ENCODE data around the gene HES2.
"Not testable (repeated sequence)": the region's sequence is repeated elsewhere in the genome, so short reads cannot be mapped to it uniquely, and the experiment has no call there.

Gene HES2, protein sequence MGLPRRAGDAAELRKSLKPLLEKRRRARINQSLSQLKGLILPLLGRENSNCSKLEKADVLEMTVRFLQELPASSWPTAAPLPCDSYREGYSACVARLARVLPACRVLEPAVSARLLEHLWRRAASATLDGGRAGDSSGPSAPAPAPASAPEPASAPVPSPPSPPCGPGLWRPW

DNA sequence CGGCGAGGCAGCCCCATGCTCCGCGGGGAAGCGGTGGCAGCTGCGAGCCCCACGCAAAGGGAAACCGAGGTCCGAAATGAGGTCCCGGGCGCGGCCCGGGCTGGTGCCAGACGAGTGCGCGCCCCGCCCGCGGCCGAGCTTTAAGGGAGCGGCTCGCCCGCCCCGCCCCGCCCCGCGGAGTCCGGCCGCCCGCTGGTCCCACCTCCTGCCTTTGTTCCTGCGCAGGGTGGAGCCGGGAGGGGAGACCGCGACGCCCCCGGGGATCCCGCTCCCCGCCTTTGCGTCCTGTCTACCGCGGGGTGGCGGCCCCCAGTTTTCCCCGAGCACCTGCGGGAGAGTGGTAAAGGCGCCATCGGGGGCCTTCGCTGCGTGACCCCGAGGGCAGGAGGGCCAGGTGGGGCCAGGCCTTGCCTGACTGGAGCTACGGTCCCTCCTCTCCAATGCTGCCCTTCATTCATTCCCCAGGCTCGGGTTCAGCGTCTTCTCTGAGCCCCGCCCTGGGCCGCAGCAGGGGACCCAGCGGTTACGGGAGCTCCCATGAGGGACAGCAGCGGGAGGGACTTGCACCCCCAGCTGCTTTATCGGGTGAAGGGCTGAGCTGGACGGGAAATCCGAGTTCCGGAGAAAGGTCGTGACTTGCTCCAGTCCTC lies at the start of gene HES2:
Gene HES2, minus strand, starts transcription at position 116 of the 650 bp plus-strand sequence. Its CDS starts 99 bp downstream, at position 17.
- no peak for DNase-seq (ENCODE audit: low read depth in 2 of 2)

DNA sequence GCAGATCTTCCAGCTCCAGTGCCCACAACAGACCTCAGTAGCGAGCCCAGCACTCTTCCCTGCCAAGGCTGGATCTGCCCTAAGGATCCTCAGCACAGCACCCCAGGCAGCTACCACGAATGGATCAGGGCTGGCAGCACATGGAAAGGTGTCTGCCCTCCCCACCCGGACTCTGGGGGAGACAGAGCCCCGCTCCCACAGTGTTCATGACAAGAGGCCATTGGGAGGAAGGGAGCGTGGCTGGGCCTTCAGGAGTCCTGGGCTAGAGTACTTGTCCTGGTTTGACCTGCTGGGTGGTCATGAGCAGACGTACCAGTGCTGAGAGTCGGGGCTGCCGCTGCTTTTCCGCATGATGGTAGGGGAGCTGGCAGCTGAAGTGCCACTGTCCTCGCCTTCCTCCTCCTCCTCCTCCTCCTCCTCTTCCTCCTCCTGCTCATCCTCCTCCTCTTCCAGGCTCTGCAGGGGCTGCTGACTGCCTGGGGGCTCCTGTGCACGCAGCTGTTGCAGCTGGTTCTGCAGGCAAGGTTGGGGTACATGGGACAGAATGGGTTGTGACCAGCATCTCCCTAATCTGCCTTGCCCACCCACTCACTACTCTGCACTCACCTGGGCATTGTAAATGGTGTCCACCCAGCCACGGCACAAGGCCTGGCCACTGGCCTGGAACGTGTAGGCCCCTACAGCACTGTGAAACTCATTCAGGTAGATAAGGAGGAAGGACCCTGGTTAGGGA lies 49.2 kb upstream of the HES2 start:
- no peak for DNase-seq (ENCODE audit: low read depth in 2 of 2)

DNA sequence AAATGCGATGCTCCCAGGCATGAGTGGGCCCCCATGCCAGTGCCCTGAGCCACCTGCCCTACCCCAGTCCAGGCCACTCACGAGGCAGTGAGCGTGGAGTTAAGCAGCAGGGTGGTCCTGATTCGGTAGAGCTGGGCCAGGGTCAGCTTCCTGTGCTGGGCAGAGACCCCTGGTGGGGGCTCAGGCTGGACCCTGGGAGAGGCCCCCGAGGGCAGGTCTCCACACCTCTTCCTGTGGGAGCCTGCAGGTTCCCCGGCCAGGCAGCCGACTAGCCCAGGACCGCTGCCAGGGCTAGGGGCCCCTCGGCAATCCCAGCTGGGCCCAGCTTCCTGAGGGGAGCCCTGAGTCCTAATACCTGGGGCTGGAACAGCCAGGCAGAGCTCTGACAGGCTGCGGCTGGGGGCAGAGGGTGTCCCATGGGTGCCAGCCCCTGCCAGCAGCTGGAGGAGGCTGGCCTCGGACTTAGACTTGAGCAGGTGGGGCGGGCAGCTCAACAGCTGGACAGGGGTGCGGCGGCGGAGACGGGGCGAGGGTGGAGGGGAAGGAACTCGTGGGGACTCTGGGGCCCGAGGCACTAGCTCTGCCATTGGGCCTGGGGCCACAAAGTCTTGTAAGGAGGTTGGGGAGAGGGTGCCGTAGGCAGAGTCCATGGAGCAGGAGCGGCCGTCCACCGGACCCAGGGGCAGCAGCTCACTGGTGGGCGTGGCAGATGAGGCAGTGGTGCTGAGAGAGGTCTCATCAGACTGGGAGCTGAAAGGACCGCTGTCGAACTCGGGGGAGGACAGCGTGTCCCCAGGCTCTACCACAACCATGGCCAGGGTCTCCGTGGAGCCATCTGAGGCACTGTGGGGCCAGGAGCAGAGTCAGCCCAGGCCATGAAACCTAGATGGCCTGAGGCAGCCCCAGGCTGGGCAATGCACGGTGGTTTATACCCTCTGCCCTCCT lies 48.3 kb upstream of the HES2 start:
- DNase-seq (ENCODE audit: low read depth in 2 of 2), result no peak

DNA sequence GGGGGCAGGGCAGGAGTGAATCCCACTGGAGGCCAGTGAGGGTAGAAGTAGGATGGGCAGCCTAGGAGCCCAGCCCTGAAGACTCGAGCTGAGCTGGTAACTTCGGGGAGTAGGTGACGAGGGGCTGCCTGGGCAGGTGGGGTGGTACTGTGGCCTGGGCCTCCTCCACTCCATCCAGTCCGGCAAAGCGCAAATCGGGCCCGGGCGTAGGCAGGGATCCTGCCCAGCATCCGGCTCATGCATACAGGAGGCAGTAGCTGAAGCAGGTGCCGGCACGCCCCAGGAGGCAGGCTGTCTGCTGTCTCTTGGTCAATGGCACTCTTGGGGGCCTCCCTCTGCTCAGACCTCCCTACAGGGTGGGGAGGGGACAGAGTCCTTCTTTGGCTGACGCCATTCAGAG lies 47.5 kb upstream of the HES2 start:
- no peak for DNase-seq (ENCODE audit: low read depth in 2 of 2)

DNA sequence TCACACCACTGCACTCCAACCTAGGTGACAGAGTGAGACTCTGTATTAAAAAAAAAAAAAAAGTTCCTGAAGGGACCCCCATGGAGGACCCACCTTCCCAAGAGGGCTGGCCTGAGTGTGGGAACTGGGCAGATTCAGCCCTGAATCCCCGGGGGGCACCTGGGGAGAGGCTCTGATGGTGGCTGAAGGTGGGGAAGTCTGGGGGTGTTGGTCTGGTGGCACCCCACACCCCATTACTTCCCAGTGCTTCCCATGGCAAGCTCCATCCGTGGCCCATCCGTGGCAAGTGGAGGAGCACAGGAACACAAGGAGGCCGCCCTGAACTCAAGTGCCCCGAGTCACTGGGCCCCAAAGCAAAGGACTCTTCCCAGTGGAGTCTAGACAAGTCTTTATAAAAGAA lies 47.0 kb upstream of the HES2 start:
- no peak for DNase-seq (ENCODE audit: low read depth in 2 of 2)

DNA sequence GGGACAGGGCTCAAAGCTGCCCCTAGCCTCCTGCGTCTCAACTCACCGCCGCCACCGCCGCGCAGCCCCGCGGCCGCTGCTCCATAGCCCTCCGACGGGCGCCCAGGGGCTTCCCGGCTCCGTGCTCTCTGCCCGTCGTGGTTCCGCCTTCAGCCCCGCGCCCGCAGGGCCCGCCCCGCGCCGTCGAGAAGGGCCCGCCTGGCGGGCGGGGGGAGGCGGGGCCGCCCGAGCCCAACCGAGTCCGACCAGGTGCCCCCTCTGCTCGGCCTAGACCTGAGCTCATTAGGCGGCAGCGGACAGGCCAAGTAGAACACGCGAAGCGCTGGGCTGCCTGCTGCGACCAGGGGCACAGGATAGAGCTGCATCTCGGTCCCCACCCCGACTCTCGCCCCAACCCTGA lies 46.3 kb upstream of the HES2 start, which contains the start of gene TNFRSF25:
Gene TNFRSF25, minus strand, starts transcription at position 151 of the 400 bp plus-strand sequence. Its CDS starts 66 bp downstream, at position 85.
- DNase-seq (ENCODE audit: low read depth in 2 of 2), result no peak

DNA sequence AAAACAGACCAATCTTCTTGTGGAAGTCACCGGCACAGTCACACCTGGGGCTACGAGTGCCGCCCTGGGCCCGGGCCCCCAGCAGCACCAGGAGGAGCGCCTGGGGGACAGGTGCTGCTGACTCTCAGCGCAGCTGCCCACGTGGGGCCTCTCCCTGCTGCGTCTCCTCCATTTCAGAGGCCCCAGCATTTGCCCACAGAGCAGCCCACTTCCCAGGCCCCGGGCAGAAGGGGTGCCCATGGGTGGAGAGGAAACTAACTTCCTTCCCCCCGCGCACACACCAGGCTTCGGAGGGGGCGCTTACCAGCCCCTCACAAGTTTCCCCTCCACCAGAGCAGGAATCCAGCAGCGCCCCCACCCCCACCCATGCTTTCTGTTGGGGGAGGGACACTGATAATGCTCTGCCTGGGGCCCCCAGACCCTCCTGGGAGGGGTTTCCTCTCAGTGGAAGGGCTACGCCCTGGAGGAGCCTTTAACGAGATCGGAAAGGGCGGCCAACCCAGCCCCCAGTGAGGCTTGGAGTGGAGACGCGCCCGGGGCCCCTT lies 45.8 kb upstream of the HES2 start:
- DNase-seq (ENCODE audit: low read depth in 2 of 2), result no peak

DNA sequence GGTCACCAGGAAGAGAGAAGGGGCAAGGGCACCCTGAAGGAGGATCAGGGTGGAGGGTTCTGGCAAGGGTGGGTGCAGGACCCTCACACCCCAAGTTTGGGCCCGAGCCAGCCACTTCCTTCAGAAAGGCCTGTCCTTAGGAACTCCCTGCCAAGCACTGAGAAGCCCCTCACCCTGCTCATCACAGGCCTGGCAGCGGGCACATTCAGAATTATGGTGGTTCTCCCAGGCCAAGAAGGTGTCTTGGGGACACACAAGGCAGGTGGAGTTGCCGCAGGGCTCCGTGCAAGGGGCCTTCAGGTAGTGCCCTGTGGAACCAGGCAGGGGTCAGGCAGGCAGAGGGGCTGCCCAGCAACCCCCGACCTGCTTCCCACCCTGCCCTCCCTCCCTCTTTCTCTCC lies 45.2 kb upstream of the HES2 start:
- no peak for DNase-seq (ENCODE audit: low read depth in 2 of 2)

DNA sequence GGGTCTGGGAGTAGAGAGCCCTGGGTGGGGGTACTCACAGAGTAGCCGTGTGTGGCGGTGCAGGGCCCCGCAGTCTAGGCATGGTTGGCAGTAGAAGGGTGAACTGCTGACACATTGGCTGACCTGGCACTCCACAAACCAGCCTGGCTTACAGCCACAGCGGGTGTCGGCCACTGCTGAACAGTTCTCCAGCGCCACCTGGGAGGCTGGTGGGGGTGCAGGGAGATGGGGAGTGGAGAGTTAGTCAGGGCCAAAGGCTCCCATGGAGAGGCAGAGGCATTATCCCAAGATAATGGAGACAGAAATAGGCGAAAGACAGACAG lies 44.8 kb upstream of the HES2 start:
- DNase-seq (ENCODE audit: low read depth in 2 of 2), result no peak

DNA sequence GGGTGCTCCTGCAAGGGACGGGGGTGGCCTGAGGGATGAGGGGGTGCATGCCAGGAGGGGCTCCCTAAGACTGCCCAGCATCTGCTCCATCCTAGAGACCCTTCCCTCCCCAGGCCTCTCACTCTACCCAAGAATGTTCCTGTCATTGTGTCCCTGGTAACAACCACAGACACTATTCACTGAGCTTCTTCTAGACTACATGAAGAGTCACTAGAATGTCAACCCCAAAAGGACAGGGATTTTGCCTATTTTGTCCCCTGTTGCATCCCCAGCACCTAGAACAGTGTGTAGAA lies 43.3 kb upstream of the HES2 start:
- no peak for DNase-seq (ENCODE audit: low read depth in 2 of 2)

DNA sequence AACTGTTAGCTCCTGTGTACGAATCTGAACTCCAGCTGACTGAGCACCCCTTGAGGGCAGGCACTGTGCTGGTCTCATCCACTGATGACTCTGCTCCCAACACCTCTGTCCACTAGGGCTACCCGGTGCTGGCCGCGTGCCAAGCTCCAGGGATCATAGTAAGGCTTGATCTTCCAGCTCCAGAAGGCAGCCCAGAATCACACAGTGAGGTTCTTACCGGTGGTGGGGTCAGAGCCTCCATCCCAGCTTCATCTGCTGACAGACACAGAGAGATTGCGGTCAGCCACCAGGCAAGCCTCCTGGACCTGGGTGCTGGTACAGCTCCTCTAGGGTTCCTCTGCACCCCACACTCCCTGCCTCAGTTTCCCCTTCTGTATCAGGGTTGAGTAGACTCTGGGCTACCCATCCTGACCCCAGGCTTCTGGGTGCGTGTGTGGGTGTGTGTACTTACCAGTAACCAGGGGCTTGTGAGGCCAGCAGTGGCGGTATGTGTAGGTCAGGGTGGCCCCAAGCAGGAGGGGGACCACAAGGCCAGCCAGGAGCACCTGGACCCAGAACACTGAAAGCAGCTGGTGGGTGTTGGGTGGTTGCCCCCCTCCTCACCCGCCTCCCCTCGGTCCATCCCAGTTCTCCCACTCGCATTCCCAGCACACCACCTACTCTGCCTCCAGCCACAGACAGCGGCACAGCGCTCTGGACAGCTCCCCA lies 42.8 kb upstream of the HES2 start:
- no peak for DNase-seq (ENCODE audit: low read depth in 2 of 2)

DNA sequence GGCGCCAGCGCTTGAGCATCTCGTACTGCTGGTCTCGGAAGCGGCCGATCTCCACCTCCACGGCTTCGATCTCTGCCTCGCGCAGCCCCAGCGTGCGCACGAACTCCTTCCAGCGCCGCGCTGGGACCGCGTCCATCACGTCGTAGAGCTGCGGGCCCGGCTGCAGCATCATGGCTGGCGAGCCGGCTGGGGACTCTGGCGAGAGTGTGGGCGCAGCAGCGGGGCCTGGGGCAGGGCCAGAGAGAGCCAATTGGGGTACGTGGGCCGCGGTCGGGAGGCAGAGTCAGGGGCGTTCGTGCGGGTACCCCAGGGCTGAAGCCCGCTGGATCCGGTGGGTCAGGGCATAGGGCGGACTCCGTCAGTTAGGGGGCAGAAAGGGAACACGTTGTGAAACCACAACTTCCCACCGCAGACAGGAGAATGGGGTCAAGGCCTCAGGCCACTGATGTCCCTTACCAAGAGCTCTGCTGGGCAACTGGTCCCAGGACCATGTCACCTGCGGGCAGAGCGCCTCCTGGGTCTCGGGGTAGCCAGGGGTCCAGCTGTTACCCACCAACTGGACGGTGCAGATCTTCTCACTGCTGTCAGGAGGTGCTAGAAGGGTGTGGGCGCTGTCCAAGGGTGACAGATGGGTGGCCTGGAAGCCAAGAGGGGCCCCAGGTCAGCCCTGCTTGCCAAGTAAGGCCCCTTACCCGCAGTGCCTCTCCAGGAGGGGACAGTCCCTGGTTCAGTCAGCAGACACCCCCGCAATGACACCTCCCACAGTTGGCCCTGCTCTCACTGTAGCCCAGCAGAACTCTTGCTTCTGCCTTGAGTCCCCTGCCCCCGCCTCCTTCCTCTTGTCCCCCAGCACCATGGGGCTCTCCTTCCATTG lies 42.1 kb upstream of the HES2 start:
- DNase-seq (ENCODE audit: low read depth in 2 of 2), result no peak

DNA sequence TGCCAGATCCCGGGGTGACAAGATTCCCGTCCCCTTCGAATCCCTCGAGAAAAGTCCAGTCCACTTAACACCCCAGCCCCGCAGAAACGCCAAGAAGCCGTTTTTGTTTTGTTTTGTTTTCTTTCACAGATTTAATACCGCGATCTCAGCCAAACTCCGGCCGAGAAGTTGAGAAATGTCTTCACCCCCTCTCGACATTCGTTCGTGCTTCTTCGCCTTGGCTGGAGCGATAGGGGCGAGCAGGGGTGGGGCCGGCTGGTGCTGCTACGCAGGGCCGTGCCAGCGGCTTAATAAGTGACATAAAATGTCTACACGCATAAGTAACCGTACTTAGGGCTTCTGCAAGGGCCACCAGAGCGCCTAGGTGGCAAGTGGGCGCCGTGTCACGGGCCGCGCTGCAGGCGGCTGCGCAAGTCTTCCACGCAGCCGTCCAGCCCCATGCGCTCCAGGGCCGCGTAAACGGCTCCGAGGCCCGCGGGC lies 41.4 kb upstream of the HES2 start:
- DNase-seq (ENCODE audit: low read depth in 2 of 2), result no peak

DNA sequence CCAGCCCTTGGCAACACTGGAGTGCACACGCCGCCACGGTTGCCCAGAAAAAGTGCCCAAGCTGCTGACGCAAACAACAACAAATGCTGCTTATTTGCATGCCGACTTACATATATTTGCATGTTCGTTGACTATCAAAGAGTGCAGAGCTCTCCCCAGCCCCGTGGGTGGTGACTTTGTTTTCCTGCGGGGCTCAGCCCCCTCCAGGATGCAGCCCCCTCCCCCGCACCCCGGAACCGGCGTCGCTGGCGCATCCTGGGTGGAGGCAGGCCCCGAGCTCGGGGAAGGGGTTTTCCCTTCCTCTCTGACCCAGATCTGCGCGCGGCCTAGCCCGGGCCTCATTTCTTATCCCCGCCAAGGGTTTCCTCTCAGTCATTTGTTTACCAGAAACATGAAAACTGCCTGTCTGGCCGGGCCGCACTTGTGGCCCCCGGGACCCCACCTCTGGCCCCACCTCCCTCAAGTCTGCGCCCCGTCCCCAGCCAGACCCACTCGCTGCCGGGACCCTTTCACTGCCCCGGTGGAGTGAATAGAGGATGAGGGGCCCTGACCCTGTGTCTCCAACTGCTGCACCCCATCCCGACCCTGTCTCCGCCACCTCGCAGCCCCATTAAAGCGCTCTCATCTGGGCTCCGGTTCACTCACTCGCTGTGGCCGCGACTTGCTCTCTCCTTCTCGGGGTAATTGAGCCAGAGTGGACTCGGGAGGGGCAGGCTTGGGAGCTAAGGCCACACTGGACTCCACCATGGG lies 40.8 kb upstream of the HES2 start:
- no peak for DNase-seq (ENCODE audit: low read depth in 2 of 2)

DNA sequence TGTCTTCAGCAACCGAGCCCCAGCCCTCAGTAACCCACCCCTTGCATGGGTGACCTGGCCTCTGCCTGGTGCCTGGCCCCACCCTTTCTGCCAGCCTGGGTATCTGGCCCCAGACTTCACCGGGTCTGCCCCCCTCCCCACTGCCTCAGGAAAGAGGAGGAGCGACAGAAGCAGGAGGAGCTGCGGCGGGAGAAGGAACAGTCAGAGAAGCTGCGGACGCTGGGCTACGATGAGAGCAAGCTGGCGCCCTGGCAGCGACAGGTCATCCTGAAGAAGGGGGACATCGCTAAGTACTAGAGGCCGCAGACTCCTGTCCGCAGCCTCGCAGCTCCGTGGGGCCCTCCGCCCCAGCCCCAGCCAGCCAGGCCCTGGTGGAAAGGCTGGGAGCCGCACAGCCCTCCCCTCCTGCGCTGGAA lies 40.1 kb upstream of the HES2 start:
- no peak for DNase-seq (ENCODE audit: low read depth in 2 of 2)

DNA sequence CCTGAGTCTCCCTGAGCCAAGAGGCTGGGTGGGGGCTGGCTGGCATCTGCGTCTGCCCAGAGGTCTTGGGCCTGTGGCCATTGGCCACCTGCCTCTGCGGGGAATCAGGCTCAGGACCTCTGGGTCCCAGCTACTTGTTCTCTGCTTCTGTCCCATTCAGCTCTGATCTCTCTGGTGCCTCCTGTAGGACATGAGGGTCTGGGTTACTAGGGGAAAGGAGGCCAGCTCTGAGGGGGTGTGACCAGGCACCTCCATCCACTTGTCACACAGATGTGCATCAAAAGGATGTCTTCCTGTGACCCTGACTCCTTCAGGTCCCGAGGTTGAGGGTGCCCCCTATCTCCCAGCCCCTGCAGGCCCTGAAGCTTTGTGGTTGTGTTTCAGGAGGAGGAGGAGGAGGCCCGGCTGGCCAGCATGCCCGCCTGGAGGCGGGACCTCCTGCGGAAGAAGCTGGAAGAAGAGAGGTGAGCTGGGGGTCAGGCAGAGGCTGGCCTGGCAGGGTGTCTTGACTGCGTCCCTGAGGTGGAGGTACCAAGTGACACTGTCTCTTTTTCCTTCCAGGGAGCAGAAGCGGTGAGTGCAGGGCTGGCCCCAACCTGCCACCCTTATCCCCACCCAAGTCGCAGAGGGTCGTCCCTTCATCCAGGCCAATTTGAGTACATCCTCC lies 37.2 kb upstream of the HES2 start:
- DNase-seq (ENCODE audit: low read depth in 2 of 2), result no peak

DNA sequence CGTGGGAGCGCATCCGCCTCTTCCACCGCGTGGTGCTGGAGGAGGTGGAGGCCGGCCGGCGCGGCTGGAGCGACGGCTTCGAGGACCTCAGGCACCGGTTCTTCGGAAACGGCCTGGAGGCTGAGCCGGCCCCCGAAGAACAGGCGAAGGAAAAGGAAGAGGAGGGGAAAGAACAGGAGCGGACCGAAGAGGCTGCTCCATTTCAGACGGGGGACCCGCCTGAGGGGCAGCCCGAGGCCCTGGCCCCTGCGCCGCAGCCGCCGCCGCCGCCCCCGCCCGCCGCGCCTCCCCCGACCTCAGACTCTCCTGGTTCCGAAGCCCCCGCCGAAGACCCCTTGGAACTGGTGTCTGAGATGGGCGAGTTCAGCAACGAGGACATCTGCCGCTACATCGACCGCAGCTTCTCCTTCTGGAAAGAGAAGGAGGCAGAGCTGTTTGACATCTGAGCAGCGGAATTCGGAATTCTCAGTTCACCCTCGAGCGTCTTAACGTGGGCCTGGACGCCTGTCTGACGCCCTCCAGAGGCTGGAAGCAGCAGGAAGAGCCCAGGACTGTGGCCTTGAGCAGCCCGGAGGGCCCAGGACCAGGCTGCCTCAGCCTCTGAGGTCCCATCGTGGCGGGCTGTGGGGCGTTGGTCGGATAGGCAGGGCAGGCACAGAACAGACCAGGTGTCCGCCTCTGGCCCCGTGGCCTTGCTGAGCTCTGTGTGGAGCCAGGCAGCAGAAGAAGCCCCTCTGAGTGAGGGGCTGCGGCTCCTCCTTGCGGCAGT lies 36.2 kb upstream of the HES2 start:
- not testable (repeated sequence) for DNase-seq (ENCODE audit: low read depth in 2 of 2)

Data from fibroblast of skin of left quadriceps (primary cell).